ENCODE measurements around the gene ST6GALNAC5. TPM values are rescaled to one million over a fixed set of nuclear protein-coding genes. Genes with fewer than 3 reads are reported as not detected.

Gene ST6GALNAC5
- total RNA-seq, 4 donors from 2014 or later = 0.49 to 14.1 (median 2.1) TPM

DNA sequence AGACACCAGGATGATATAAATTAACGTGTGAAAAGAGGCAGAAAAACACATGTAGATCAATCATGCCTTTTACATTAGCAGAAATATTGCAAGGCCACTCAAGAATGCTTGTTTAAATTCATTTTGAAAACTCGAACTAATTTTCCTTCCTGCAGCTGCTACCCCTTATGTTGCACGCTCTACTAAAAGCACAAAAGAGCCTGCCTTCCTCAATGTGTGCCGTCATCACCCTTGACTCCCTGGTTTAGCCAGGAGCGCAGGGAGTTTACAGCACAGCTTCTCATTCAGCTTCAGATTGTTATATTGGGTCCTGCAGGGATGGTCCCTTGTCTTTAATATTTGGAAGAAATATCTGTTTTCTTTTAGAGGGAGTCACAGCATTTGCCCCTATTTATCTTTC is 10.1 kb upstream of the ST6GALNAC5 start:
- H3K36me3 ChIP-seq = no peaks in the 10 kb centered on the region
- H3K9me3 ChIP-seq = no peaks in the 10 kb centered on the region
- DNase-seq (ENCODE audit: low spot score in 2 of 2) = no peak
- H3K4me3 ChIP-seq = no peak overlapping the region
- H3K27ac ChIP-seq = no peak overlapping the region
- H3K4me1 ChIP-seq = no peaks in the 10 kb centered on the region
- no peaks in the 10 kb centered on the region for H3K27me3 ChIP-seq
- TF ChIP-seq POLR2AphosphoS5 (IDR thresholded peaks at IDR 0.05) = no peak
- TF ChIP-seq, protein P1, sequence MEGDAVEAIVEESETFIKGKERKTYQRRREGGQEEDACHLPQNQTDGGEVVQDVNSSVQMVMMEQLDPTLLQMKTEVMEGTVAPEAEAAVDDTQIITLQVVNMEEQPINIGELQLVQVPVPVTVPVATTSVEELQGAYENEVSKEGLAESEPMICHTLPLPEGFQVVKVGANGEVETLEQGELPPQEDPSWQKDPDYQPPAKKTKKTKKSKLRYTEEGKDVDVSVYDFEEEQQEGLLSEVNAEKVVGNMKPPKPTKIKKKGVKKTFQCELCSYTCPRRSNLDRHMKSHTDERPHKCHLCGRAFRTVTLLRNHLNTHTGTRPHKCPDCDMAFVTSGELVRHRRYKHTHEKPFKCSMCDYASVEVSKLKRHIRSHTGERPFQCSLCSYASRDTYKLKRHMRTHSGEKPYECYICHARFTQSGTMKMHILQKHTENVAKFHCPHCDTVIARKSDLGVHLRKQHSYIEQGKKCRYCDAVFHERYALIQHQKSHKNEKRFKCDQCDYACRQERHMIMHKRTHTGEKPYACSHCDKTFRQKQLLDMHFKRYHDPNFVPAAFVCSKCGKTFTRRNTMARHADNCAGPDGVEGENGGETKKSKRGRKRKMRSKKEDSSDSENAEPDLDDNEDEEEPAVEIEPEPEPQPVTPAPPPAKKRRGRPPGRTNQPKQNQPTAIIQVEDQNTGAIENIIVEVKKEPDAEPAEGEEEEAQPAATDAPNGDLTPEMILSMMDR (IDR thresholded peaks at IDR 0.05) = no peak
- no peak for TF ChIP-seq POLR2A (IDR thresholded peaks at IDR 0.05)
- TF ChIP-seq EP300 (IDR thresholded peaks at IDR 0.05) = no peak
- 68% methylated on average over 5 of the region's 5 CpGs for WGBS

DNA sequence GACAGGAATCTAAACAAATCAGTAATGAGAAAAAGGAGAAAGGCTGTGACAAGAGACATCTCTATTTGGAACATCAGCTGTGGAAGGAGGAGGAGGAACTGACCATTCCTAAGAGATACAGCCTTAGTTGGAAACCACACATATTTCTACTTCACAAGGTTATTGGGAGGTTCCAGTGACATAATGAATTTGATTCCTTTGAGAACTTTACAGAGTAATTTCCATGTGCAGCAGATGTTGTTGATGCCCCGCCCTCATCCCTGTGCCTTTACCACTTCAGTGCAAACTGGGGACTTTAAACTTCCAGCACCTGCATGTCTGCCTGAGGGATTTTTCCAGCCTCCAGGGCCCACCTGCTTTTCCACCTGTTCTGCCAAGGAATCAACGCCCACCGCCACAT is 9.3 kb upstream of the ST6GALNAC5 start:
- Histone ChIP-seq H3K27me3 (peaks cover 2% of the 10 kb centered on the region), H3K27ac (no peak overlapping the region), H3K4me3 (no peak overlapping the region), H3K36me3 (no peaks in the 10 kb centered on the region), H3K4me1 (no peaks in the 10 kb centered on the region), H3K9me3 (no peaks in the 10 kb centered on the region)
- no peak for DNase-seq (ENCODE audit: low spot score in 2 of 2)
- TF ChIP-seq POLR2A (IDR thresholded peaks at IDR 0.05) = no peak
- TF ChIP-seq, protein P1 (IDR thresholded peaks at IDR 0.05) = no peak
- TF ChIP-seq EP300 (IDR thresholded peaks at IDR 0.05) = no peak
- no peak for TF ChIP-seq POLR2AphosphoS5 (IDR thresholded peaks at IDR 0.05)
- WGBS = 74% methylated on average over 3 of the region's 3 CpGs

DNA sequence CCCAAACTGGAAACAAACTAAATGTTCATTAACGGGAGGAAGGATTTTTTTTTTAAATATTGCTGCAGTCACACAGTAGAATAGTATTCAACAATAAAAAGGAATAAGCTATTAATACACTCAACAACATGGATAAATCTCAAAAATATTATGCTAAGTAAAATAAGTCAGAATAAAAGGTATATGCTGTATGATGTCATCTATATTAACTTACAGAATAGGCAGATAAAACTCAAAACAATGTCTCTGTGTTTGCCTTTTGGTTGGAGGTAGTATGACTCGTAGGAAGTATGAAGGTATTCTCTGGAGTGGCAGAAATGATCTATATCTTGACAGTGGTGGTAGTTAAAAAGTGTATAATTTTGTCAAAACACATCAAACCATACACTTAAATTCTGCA is 6.1 kb upstream of the ST6GALNAC5 start:
- Histone ChIP-seq H3K4me1 (no peaks in the 10 kb centered on the region), H3K36me3 (no peaks in the 10 kb centered on the region), H3K4me3 (no peak overlapping the region), H3K27ac (no peak overlapping the region), H3K9me3 (no peaks in the 10 kb centered on the region), H3K27me3 (peaks cover 12% of the 10 kb centered on the region)
- 83% methylated on average over 2 of the region's 2 CpGs for WGBS
- TF ChIP-seq, protein P1 (IDR thresholded peaks at IDR 0.05) = no peak
- TF ChIP-seq POLR2AphosphoS5 (IDR thresholded peaks at IDR 0.05) (no peak), POLR2A (IDR thresholded peaks at IDR 0.05) (no peak)
- no peak for DNase-seq (ENCODE audit: low spot score in 2 of 2)

DNA sequence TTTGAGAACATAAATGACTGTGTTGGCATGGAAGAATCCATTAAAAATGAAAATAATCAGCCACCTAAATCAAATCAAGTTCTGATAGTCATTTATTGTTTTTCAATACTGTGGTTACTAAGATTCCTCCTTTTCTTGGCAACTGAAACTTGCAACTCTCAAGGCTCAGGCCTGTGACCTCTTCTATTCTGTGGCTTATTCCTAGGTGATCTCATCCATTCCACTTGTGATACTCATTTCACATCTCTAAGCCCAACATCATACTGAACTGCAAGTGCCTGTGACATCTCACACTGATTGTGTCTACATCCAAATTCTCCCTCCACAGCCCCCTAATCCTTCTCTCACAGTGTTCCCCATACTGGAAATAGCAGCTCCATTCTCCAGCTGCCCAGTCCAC is 4.8 kb upstream of the ST6GALNAC5 start:
- no peak for TF ChIP-seq EP300 (IDR thresholded peaks at IDR 0.05)
- TF ChIP-seq, protein P1 (IDR thresholded peaks at IDR 0.05) = no peak
- no peak for TF ChIP-seq POLR2A (IDR thresholded peaks at IDR 0.05)
- no peak for TF ChIP-seq POLR2AphosphoS5 (IDR thresholded peaks at IDR 0.05)
- no peaks in the 10 kb centered on the region for H3K36me3 ChIP-seq
- no peak for DNase-seq (ENCODE audit: low spot score in 2 of 2)
- H3K27me3 ChIP-seq = peaks cover 25% of the 10 kb centered on the region
- no peaks in the 10 kb centered on the region for H3K9me3 ChIP-seq
- no peak overlapping the region for H3K27ac ChIP-seq
- no peak overlapping the region for H3K4me3 ChIP-seq
- peaks cover 5% of the 10 kb centered on the region for H3K4me1 ChIP-seq

DNA sequence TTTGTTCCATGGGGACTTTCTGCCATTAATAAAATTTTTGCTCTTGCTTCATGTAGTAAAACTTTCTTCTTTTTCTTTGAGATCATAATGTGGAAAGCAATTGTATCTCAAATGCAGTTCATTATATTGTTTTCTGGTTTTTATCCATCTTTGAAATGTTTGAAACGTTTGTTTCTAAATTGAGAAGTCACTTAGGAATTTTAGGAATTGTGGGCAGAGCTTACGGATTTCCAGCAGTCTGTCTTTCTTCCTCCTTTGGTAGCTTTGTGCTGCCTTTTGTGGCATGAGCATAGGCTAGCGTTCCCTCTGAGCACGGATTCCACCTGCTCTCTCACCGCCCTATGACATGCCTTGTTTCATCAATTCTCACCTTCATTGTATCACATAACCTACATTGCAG is 2.9 kb upstream of the ST6GALNAC5 start:
- H3K27ac ChIP-seq = no peak overlapping the region
- H3K27me3 ChIP-seq = peaks cover 42% of the 10 kb centered on the region

More for the DNA sequence above, 2.9 kb upstream of the ST6GALNAC5 start:
- no peak for TF ChIP-seq POLR2AphosphoS5 (IDR thresholded peaks at IDR 0.05)
- no peak for TF ChIP-seq POLR2A (IDR thresholded peaks at IDR 0.05)
- no peak for TF ChIP-seq EP300 (IDR thresholded peaks at IDR 0.05)
- TF ChIP-seq, protein P1 (IDR thresholded peaks at IDR 0.05) = no peak
- Histone ChIP-seq H3K4me3 (no peak overlapping the region), H3K4me1 (peaks cover 21% of the 10 kb centered on the region), H3K9me3 (no peaks in the 10 kb centered on the region), H3K36me3 (no peaks in the 10 kb centered on the region)
- WGBS = 61% methylated on average over 5 of the region's 5 CpGs
- no peak for DNase-seq (ENCODE audit: low spot score in 2 of 2)

Data from suprapubic skin (tissue), 4 donors.